HG02763 (cell line): ENCODE data around the gene PDGFD.

Experiments used
- ATAC-seq: cut with Tn5 transposase; IDR thresholded peaks from one replicate; pipeline ENCODE4 v1.9.1; 2021; ENCODE audit warnings: mild to moderate bottlenecking, moderate library complexity; ENCODE audit not compliant: unreplicated experiment

The PDGFD gene

GRCh38 chr11:104146421-104146820 lies 17.5 kb downstream of the PDGFD start:
- no peak for ATAC-seq

GRCh38 chr11:104145062-104145461 lies 18.9 kb downstream of the PDGFD start:
- no peak for ATAC-seq

- no peak for ATAC-seq
Measured at GRCh38 chr11:104142698-104143097, 21.2 kb downstream of the PDGFD start.

- no peak for ATAC-seq
Measured at GRCh38 chr11:104136861-104137260, 27.1 kb downstream of the PDGFD start.

- ATAC-seq = no peak
Measured at GRCh38 chr11:104134745-104135144, 29.2 kb downstream of the PDGFD start.

GRCh38 chr11:104130161-104130560 lies 33.8 kb downstream of the PDGFD start:
- ATAC-seq = no peak

- ATAC-seq = no peak
Measured at GRCh38 chr11:104129145-104129544, 34.8 kb downstream of the PDGFD start.

GRCh38 chr11:104127828-104128227 lies 36.1 kb downstream of the PDGFD start:
- ATAC-seq = no peak

GRCh38 chr11:104126464-104126863 lies 37.5 kb downstream of the PDGFD start:
- no peak for ATAC-seq

GRCh38 chr11:104124979-104125378 lies 39.0 kb downstream of the PDGFD start:
- peak; percentile 59 for ATAC-seq

GRCh38 chr11:104122836-104123235 lies 41.1 kb downstream of the PDGFD start:
- no peak for ATAC-seq

- ATAC-seq = no peak
Measured at GRCh38 chr11:104122011-104122635, 41.8 kb downstream of the PDGFD start.

GRCh38 chr11:104120493-104121137 lies 43.3 kb downstream of the PDGFD start:
- no peak for ATAC-seq

GRCh38 chr11:104118105-104118744 lies 45.7 kb downstream of the PDGFD start:
- no peak for ATAC-seq

- no peak for ATAC-seq
Measured at GRCh38 chr11:104113541-104113940, 50.4 kb downstream of the PDGFD start.

GRCh38 chr11:104106136-104106754 lies 57.7 kb downstream of the PDGFD start:
- no peak for ATAC-seq

- ATAC-seq = no peak
Measured at GRCh38 chr11:104105155-104105554, 58.8 kb downstream of the PDGFD start.

GRCh38 chr11:104104664-104105063 lies 59.3 kb downstream of the PDGFD start:
- no peak for ATAC-seq

- ATAC-seq = no peak
Measured at GRCh38 chr11:104104201-104104600, 59.7 kb downstream of the PDGFD start.

- ATAC-seq = no peak
Measured at GRCh38 chr11:104098555-104098954, 65.4 kb downstream of the PDGFD start.

GRCh38 chr11:104098132-104098531 lies 65.8 kb downstream of the PDGFD start:
- ATAC-seq = no peak

- ATAC-seq = no peak
Measured at GRCh38 chr11:104096900-104097299, 67.0 kb downstream of the PDGFD start.
